Heart left ventricle (tissue), 16 donors: Measurements from ENCODE around the gene SPECC1. TPM values are rescaled to one million over a fixed set of nuclear protein-coding genes. Genes with fewer than 3 reads are reported as not detected.

Experiments used
- ATAC-seq, 4 donors: fragments of 200-7000 bp; cut with Tn5 transposase; one replicate each; pipeline ENCODE4 v1.9.1; 2020 to 2022; ENCODE audit warnings: moderate library complexity in 4 of 4, mild to moderate bottlenecking in 3 of 4, moderate number of reproducible peaks in 1 of 4
- DNase-seq, 5 donors: peaks; one replicate each; pipeline ENCODE4 v3.0.0-alpha.2; 2020
- H3K27ac ChIP-seq, 12 donors: fragments of 200-600 bp; sonication (generic) in 4 of 12; one replicate each; pipeline versions ENCODE4 v1.5.0 to v1.8.0; 2016 to 2022; ENCODE audit warnings: mild to moderate bottlenecking in 2 of 12
- H3K27me3 ChIP-seq, 9 donors: fragments of 200-600 bp; sonication (generic) in 2 of 9; one replicate each; pipeline versions ENCODE4 v1.5.1 to v1.8.0; 2016 to 2022; ENCODE audit warnings: mild to moderate bottlenecking in 3 of 9
- H3K36me3 ChIP-seq, 9 donors: fragments of 200-600 bp; sonication (generic) in 2 of 9; one replicate each; pipeline versions ENCODE4 v1.5.0 to v1.8.0; 2018 to 2022; ENCODE audit warnings: mild to moderate bottlenecking in 2 of 9
- H3K4me1 ChIP-seq, 12 donors: fragments of 200-600 bp; sonication (generic) in 4 of 12; one replicate each; pipeline versions ENCODE4 v1.5.0 to v1.8.0; 2016 to 2022; ENCODE audit warnings: mild to moderate bottlenecking in 3 of 12
- H3K4me3 ChIP-seq, 12 donors: fragments of 200-600 bp; sonication (generic) in 4 of 12; one replicate each; pipeline versions ENCODE4 v1.5.0 to v1.8.0; 2017 to 2022; ENCODE audit warnings: mild to moderate bottlenecking in 9 of 12, moderate library complexity in 4 of 12
- H3K9me3 ChIP-seq, 12 donors: fragments of 200-600 bp; sonication (generic) in 4 of 12; one replicate each; pipeline versions ENCODE4 v1.5.0 to v1.8.0; 2016 to 2022; ENCODE audit warnings: mild to moderate bottlenecking in 1 of 12
- CTCF ChIP-seq, 12 donors: fragments of 200-600 bp; sonication (generic) in 4 of 12; IDR thresholded peaks; one replicate each; pipeline versions ENCODE4 v1.5.0 to v1.8.0; 2018 to 2022; ENCODE audit warnings: antibody characterized with exemption in 12 of 12, mild to moderate bottlenecking in 5 of 12
- POLR2A ChIP-seq, 2 donors: fragments of 450-650 bp; IDR thresholded peaks; one replicate each; pipeline ENCODE4 v1.6.1; 2017; ENCODE audit warnings: antibody characterized with exemption in 2 of 2, mild to moderate bottlenecking in 2 of 2, moderate library complexity in 2 of 2
- WGBS, 4 donors: extraction: QIAGEN DNeasy Blood & Tissue Kit in 2 of 4; methylation state at CpG; one replicate each; pipeline versions ENCODE4 v1.1.5 to v1.1.7; 2013 to 2018; 5-methylcytosine and 5-hydroxymethylcytosine counted together
- intact Hi-C, 10 donors: fragments of 100-400 bp; cut with DNase I; formaldehyde crosslinking; loops; one replicate each; pipeline versions ENCODE4 v1.11.1 to v1.14.2; 2022
- polyA plus RNA-seq, 2 donors: library from polyadenylated mRNA; stranded (reverse); fragments of 200-250 nt; gene quantifications; one replicate each; pipeline ENCODE4 v1.2.3, GENCODE V29; 2013
- total RNA-seq, 9 donors: library from RNA; depleted of rRNA in 2 of 9; stranded (reverse); fragments of >200 nt in 2 of 9; fragmentation: NEBNext Ultra II Directional in 3 of 9; extraction: Animal tissue kit (Norgen Biotek cat#: 25700) in 3 of 9; gene quantifications; one replicate each; pipeline versions ENCODE4 v1.1.0 to v1.2.4, GENCODE V29; 2016 to 2023
- donor health status: ischemic (EF 13 %, LVEDD 7.1; RV severe dilation, severe dysfunction).
- donor health status: healthy with polysubstance abuse.
- donor health status: DM: no; HTN: yes; CAD: no.
- donor health status: DM: no; HTN: no; CAD: no.
- donor health status: ischemic (EF 25% LVEDD 6.9; RV normal size, moderate dysfunction).
- donor health status: ischemic (EF 25% LVEDD 5.7; RV mildly dilated, moderate dysfunction).
- donor health status: healthy.
- donor health status: DM: yes; HTN: yes; CAD: no.
- donor health status: ischemic (EF 35%, LVEDD 5.7; RV mildly dilated, moderate dysfunction).
- donor health status: nonischemic (EF 11% LVEDD 7.7; RV severe dilation, severe dysfunction).
- donor health status: DM: yes; HTN: yes; CAD: no.
- donor health status: PGD.
- donor health status: ischemic (EF 29% LVEDD 5.4; RV normal size, mild dysfunction).
- donor health status: nonischemic (EF 23%, LVEDD 6.1; RV moderate dilation, normal function).

SPECC1 gene
- total and polyA plus RNA-seq, 11 donors: 3.8 to 18.4 (median 10.6) TPM

DNA sequence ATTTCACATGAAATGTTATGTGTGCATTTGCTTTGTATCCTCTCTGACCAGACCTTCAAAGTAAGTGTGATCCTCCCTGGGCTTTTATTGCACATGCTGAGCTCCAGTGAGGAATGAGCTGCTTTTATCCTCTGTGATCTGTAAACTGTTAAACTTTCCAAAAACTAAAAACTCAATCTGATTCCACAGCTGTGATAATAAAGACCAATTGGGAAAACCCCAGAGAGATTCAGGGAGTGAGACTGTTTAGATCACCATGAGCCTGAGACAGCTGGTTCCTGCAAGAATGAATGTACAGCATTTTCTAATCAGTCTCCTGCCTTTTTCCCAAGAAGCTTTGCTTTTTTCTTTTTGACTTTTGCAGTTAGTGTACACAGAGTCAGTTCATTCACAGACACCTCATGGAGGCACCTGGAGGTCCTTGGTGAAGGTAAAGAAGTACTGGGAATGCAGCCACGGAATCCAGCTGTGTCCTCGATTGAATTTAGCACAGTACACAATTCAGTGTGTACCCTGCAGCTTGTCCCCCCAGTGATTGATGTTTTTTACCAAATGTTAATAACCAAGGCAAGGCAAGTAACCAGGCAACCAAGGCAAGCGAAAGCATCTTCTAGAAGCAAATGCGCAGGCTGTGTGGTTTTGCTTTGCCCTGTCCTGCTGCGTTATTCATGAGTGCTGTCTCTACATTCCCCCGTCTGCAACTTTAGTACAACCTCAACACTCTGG is 275.6 kb downstream of the SPECC1 start:
- Histone ChIP-seq H3K4me1 (peaks cover 0 to 23% (median 0%) of the 10 kb centered on the region in 12 donors), H3K9me3 (peaks cover 0 to 3% (median 0%) of the 10 kb centered on the region in 12 donors), H3K36me3 (peaks cover 0 to 4% (median 0%) of the 10 kb centered on the region in 9 donors), H3K27me3 (no peaks in the 10 kb centered on the region), H3K4me3 (no peak overlapping the region), H3K27ac (no peak overlapping the region)
- DNase-seq (no peak), ATAC-seq (peak in 2 of 4 donors; percentile 34 to 45)
- TF ChIP-seq CTCF (IDR thresholded peaks at IDR 0.05): no peak
- TF ChIP-seq POLR2A (IDR thresholded peaks at IDR 0.05): no peak
- intact Hi-C loops: no loop called here
- WGBS, 4 donors: 82 to 94% (median 88%) methylated on average over 6 of the region's 6 CpGs

DNA sequence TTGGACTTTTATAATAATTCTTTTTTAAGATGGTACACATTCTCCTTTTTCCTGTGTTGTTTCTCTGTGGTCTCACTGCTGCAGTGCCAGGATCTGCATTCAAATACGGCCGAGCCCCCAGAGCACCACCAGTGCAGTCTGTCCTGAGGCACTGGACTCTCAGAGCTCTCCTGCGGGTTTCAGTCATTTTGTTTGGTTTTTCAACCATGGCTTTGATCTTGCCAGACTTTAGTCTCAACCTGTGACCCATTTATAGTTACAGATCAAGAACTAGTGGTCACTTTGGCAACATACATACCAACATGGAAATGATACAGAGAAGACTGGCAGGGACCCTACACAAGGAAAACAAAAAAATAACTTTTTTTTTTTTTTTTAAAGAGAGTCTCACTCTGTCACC is 280.8 kb downstream of the SPECC1 start:
- no peaks in the 10 kb centered on the region for H3K4me1 ChIP-seq
- no peaks in the 10 kb centered on the region for H3K27me3 ChIP-seq
- H3K4me3 ChIP-seq: no peak overlapping the region
- H3K36me3 ChIP-seq: no peaks in the 10 kb centered on the region
- no peak overlapping the region for H3K27ac ChIP-seq
- DNase-seq (no peak), ATAC-seq (no peak)
- H3K9me3 ChIP-seq: peaks cover 0 to 3% (median 0%) of the 10 kb centered on the region in 12 donors
- intact Hi-C loops: no loop called here
- WGBS, 4 donors: 82 to 96% (median 92%) methylated on average over 3 of the region's 3 CpGs
- TF ChIP-seq CTCF (IDR thresholded peaks at IDR 0.05): no peak
- no peak for TF ChIP-seq POLR2A (IDR thresholded peaks at IDR 0.05)

DNA sequence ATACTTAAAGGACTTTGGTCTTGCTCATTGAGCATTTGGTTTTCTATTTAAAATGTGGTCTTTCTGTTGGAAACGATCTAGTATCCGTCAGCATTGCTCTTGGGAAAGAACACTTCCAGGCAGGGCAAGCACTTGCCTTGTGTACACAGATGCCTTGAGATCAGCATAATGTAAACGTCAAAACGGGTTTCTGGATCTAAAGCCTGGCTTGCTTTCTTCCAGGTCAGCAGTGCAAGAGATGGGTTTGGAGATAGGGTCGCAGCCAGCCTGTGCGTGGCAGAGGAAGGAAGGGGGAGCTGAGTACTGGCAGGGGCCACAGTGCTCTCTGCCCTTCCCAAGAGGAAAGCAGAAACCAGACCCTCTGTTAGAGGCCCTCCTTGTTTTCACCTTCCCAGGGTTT is 282.7 kb downstream of the SPECC1 start:
- Histone ChIP-seq H3K4me1 (no peaks in the 10 kb centered on the region), H3K27me3 (no peaks in the 10 kb centered on the region), H3K4me3 (no peak overlapping the region), H3K27ac (no peak overlapping the region), H3K9me3 (peaks cover 0 to 3% (median 0%) of the 10 kb centered on the region in 12 donors), H3K36me3 (peaks cover 0 to 2% (median 0%) of the 10 kb centered on the region in 9 donors)
- ATAC-seq (no peak), DNase-seq (no peak)
- 63 to 79% (median 67%) methylated on average over 6 of the region's 6 CpGs for WGBS, 4 donors
- intact Hi-C loops: no loop called here
- TF ChIP-seq POLR2A (IDR thresholded peaks at IDR 0.05) (no peak), CTCF (IDR thresholded peaks at IDR 0.05) (no peak)

DNA sequence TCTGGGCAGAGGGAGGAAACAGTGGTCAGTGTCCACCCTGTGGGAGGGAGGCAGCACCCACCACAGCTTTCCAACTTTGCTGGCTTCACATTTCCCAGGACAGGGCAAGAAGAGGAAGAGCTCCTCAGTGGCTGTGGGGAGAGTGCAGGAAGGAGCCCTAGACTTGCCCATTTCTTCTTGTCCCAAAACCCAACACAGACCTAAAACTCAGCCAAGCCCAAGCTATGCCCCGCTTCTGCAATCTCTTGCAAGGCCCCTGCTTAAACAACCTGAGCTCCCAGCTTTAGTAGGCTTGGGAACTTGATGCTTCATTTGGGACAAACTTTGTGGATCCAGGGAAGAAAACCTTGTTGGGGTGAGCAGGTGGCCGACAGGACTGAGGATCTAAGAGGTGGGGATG is 284.3 kb downstream of the SPECC1 start:
- DNase-seq: no peak
- no peaks in the 10 kb centered on the region for H3K27me3 ChIP-seq

More for the DNA sequence above, 284.3 kb downstream of the SPECC1 start:
- Histone ChIP-seq H3K27ac (no peak overlapping the region), H3K4me1 (no peaks in the 10 kb centered on the region), H3K36me3 (peaks cover 0 to 15% (median 0%) of the 10 kb centered on the region in 9 donors), H3K9me3 (no peaks in the 10 kb centered on the region), H3K4me3 (no peak overlapping the region)
- WGBS, 4 donors: 95 to 100% (median 95%) methylated on average over 2 of the region's 2 CpGs
- intact Hi-C loops: no loop called here
- TF ChIP-seq POLR2A (IDR thresholded peaks at IDR 0.05): no peak
- TF ChIP-seq CTCF (IDR thresholded peaks at IDR 0.05): no peak
- ATAC-seq: peak in 1 of 4 donors; percentile 20
